ENCODE measurements around the gene CTSZ. TPM values are rescaled to one million over a fixed set of nuclear protein-coding genes. Genes with fewer than 3 reads are reported as not detected.

The CTSZ gene
- total and polyA plus RNA-seq, 2 of the 4 experiments (the other 2 are of a cell fraction) = 46.1 to 88.5 TPM

DNA sequence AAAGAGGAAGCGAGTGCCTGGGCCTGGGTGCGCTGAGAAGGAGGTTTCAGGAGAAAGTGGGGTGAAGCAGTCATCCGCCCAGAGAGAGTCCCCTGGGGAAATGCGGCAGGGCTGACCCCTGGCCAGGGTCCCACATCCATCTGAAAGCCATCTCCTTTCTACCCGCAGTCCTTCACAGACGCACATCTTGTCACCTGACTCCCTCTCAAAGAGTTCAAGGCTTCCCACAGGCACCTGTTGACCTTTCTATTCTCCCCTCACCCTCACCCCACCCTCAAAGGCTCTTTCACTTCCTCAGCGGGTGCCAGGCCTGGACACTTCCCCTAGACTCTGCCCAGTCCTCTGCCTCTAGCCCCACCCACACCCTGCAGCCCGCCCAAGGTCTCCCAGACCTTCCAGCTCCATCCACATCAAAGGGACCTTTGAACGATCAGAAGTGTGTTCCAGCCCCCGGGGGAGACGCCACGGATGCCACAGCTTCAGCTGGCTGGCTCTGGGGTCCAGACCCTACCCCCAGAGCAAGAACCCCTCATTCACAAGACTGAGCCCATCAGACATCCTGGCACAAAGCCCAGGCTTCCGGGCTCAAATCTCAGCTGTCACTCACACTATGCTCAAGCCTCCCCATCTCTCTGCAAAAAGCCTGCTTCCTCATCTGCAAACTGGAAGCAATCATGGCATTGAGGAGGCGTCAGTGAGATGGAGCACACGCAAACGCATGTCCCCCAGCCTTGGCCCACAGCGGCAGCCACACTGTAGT, 2.1 kb downstream of the CTSZ start (continued):
- TF ChIP-seq CHD1 (IDR thresholded peaks at IDR 0.05; ENCODE audit: low read depth, low read length) = no peak

DNA sequence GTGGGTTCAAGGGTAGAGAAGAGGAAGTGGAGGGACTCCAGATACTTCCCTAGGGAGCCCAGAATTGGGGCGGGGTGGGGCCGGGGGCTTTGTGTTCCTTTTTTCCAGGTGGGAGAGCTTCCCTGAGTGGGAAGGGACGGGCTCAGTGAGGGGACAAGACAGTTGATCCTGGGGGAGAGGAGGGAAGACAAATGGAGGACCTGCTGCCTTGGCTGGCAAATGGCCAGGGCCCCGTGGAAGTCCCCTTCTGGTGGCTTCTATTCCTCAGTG, 2.6 kb downstream of the CTSZ start:
- H2AFZ ChIP-seq (replicated peaks; ENCODE audit: low read length, poor library complexity) = no peak overlapping the region
- no peaks in the 10 kb centered on the region for H3K27me3 ChIP-seq (ENCODE audit: control insufficient read depth, insufficient read depth, low read length)
- H4K91ac ChIP-seq (ENCODE audit: insufficient read depth, low read depth, low read length) = no peak overlapping the region
- WGBS, 2 experiments (ENCODE audit: extremely low coverage in 2 of 2, insufficient read length in 1 of 2) = no CpG with 5 or more reads among the region's 4 CpGs
- H3K18ac ChIP-seq (ENCODE audit: low read depth, low read length) = no peak overlapping the region
- no peak for DNase-seq
- H2BK20ac ChIP-seq (ENCODE audit: low read depth, low read length) = no peak overlapping the region
- no peak overlapping the region for H3K27ac ChIP-seq (ENCODE audit: insufficient read depth, low read length)
- no peak overlapping the region for H3K9ac ChIP-seq (ENCODE audit: low read depth, low read length)
- H2AK9ac ChIP-seq (replicated peaks; ENCODE audit: low read depth, low read length, poor library complexity) = no peak overlapping the region
- peaks cover 11% of the 10 kb centered on the region; the same call in 1 of the 2 replicates for H3K9me1 ChIP-seq (ENCODE audit: insufficient read depth, low read length)
- peaks cover 12% of the 10 kb centered on the region for H3K4me1 ChIP-seq (ENCODE audit: control insufficient read depth, insufficient read depth, low read length)
- H2BK15ac ChIP-seq (ENCODE audit: low read depth, low read length) = no peak overlapping the region
- H2BK5ac ChIP-seq (ENCODE audit: low read depth, low read length, poor library complexity, severe bottlenecking) = no peak overlapping the region
- H2BK120ac ChIP-seq (ENCODE audit: low read depth, low read length) = no peak overlapping the region
- H3K14ac ChIP-seq (replicated peaks; ENCODE audit: low read depth, low read length) = no peak overlapping the region
- no peaks in the 10 kb centered on the region for H3K9me3 ChIP-seq (ENCODE audit: control insufficient read depth, insufficient read depth, low read length)
- no peak overlapping the region for H4K5ac ChIP-seq (ENCODE audit: low read depth, low read length)
- no peak overlapping the region for H3K56ac ChIP-seq (ENCODE audit: extremely low read depth, insufficient read depth, low read length)
- no peak overlapping the region for H4K8ac ChIP-seq (ENCODE audit: low read depth in 2 of 2, low read length in 2 of 2)
- H3K4me2 ChIP-seq (ENCODE audit: low read depth, low read length) = no peak overlapping the region
- no peak for ATAC-seq (ENCODE audit: low read depth)
- ChIA-PET POLR2A (ENCODE audit: unreplicated experiment) (no interaction called here), CTCF (no interaction called here)
- dilution Hi-C loops (cut with HindIII; ENCODE audit: low sequenced_read_pairs, unreplicated experiment) = no loop called here
- BruUV-seq (replicated peaks) = no TSS peak
- no peaks in the 10 kb centered on the region; the same call in 1 of the 2 replicates for H4K20me1 ChIP-seq (ENCODE audit: insufficient read depth, low read length)
- TF ChIP-seq MAZ (IDR thresholded peaks at IDR 0.05; ENCODE audit: borderline replicate concordance, low read depth, low read length) (no peak), RFX5 (IDR thresholded peaks at IDR 0.05; ENCODE audit: low read depth, low read length) (no peak), BHLHE40 (IDR thresholded peaks at IDR 0.05; ENCODE audit: low read depth, low read length) (no peak), NFE2L2 (IDR thresholded peaks at IDR 0.05; ENCODE audit: low read depth, low read length) (no peak), MXI1 (IDR thresholded peaks at IDR 0.05; ENCODE audit: borderline replicate concordance, low read depth, low read length) (no peak), CHD1 (IDR thresholded peaks at IDR 0.05; ENCODE audit: low read depth, low read length) (no peak), CEBPB (IDR thresholded peaks at IDR 0.05; ENCODE audit: low read depth, low read length) (no peak), MAFK (IDR thresholded peaks at IDR 0.05; ENCODE audit: low read depth, low read length) (no peak), SMC3 (IDR thresholded peaks at IDR 0.05; ENCODE audit: low read depth, low read length) (no peak), FOS (IDR thresholded peaks at IDR 0.05; ENCODE audit: low read depth, low read length) (no peak)
- TF ChIP-seq, protein P1, sequence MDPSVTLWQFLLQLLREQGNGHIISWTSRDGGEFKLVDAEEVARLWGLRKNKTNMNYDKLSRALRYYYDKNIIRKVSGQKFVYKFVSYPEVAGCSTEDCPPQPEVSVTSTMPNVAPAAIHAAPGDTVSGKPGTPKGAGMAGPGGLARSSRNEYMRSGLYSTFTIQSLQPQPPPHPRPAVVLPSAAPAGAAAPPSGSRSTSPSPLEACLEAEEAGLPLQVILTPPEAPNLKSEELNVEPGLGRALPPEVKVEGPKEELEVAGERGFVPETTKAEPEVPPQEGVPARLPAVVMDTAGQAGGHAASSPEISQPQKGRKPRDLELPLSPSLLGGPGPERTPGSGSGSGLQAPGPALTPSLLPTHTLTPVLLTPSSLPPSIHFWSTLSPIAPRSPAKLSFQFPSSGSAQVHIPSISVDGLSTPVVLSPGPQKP (IDR thresholded peaks at IDR 0.05; ENCODE audit: borderline replicate concordance, low read depth, low read length) = no peak
- TF ChIP-seq, protein P2, sequence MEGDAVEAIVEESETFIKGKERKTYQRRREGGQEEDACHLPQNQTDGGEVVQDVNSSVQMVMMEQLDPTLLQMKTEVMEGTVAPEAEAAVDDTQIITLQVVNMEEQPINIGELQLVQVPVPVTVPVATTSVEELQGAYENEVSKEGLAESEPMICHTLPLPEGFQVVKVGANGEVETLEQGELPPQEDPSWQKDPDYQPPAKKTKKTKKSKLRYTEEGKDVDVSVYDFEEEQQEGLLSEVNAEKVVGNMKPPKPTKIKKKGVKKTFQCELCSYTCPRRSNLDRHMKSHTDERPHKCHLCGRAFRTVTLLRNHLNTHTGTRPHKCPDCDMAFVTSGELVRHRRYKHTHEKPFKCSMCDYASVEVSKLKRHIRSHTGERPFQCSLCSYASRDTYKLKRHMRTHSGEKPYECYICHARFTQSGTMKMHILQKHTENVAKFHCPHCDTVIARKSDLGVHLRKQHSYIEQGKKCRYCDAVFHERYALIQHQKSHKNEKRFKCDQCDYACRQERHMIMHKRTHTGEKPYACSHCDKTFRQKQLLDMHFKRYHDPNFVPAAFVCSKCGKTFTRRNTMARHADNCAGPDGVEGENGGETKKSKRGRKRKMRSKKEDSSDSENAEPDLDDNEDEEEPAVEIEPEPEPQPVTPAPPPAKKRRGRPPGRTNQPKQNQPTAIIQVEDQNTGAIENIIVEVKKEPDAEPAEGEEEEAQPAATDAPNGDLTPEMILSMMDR (conservative IDR thresholded peaks at IDR 0.05; ENCODE audit: low read depth, low read length) = no peak
- TF ChIP-seq, protein P3, sequence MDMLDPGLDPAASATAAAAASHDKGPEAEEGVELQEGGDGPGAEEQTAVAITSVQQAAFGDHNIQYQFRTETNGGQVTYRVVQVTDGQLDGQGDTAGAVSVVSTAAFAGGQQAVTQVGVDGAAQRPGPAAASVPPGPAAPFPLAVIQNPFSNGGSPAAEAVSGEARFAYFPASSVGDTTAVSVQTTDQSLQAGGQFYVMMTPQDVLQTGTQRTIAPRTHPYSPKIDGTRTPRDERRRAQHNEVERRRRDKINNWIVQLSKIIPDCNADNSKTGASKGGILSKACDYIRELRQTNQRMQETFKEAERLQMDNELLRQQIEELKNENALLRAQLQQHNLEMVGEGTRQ (IDR thresholded peaks at IDR 0.05; ENCODE audit: low read depth, low read length) = no peak
- H3K4ac ChIP-seq (ENCODE audit: low read depth, low read length) = no peak overlapping the region
- peaks cover 10 to 35% of the 10 kb centered on the region in 2 experiments; a peak in 3 of 4 replicates for H3K79me1 ChIP-seq (ENCODE audit: low read depth in 1 of 2, low read length in 2 of 2)
- H2AK5ac ChIP-seq (ENCODE audit: low read depth, low read length) = no peak overlapping the region
- peaks cover 8% of the 10 kb centered on the region for H3K36me3 ChIP-seq (ENCODE audit: control insufficient read depth, insufficient read depth, low read length)
- H3K23ac ChIP-seq (ENCODE audit: low read depth, low read length) = no peak overlapping the region
- in situ Hi-C loops (cut with MboI; ENCODE audit: low sequenced_read_pairs) = no loop called here
- H3K4me3 ChIP-seq (ENCODE audit: insufficient read depth, low read depth, low read length) = no peak overlapping the region
- intact Hi-C loops (cut with micrococcal nuclease) = no loop called here

Data from IMR-90 (cell line).